Muscle of leg (tissue), 11 donors: ENCODE measurements around the gene TNFRSF19. TPM values are rescaled to one million over a fixed set of nuclear protein-coding genes. Genes with fewer than 3 reads are reported as not detected.

Source experiments
- DNase-seq: peaks from one replicate; pipeline ENCODE4 v3.0.0; 2013
- H3K27ac ChIP-seq: one replicate; pipeline ENCODE4 v1.5.1; 2013; ENCODE audit warnings: mild to moderate bottlenecking, low read length, control low read depth
- H3K27me3 ChIP-seq: one replicate; pipeline ENCODE4 v1.6.1; 2013; ENCODE audit warnings: low read length; ENCODE audit not compliant: control insufficient read depth, insufficient read depth
- H3K36me3 ChIP-seq: one replicate; pipeline ENCODE4 v1.6.1; 2013; ENCODE audit warnings: low read length; ENCODE audit not compliant: control insufficient read depth, insufficient read depth
- H3K4me1 ChIP-seq: one replicate; pipeline ENCODE4 v1.6.1; 2013; ENCODE audit warnings: low read length; ENCODE audit not compliant: control insufficient read depth, insufficient read depth
- H3K4me3 ChIP-seq: one replicate; pipeline ENCODE4 v1.5.1; 2013; ENCODE audit warnings: low read length, control low read depth
- H3K9me3 ChIP-seq: replicated peaks from 2 replicates; pipeline ENCODE4 v1.6.1; 2013; ENCODE audit warnings: low read depth, low read length; ENCODE audit not compliant: control insufficient read depth
- WGBS: methylation state at CpG from one replicate; pipeline ENCODE4 v1.1.5; 2013; ENCODE audit warnings: missing lambda C conversion rate; ENCODE audit not compliant: insufficient coverage; 5-methylcytosine and 5-hydroxymethylcytosine counted together
- polyA plus RNA-seq, 8 donors: library from polyadenylated mRNA; unstranded; fragments of 120-200 nt; gene quantifications; one replicate each; pipeline versions ENCODE4 v1.2.1 to v1.2.3, GENCODE V29; 2013; ENCODE audit warnings: inconsistent platforms in 1 of 8, low replicate concordance in 1 of 8; ENCODE audit not compliant: insufficient read length in 8 of 8, insufficient read depth in 1 of 8
- total RNA-seq: library from RNA; stranded (reverse); fragments of 120-200 nt; gene quantifications from one replicate; pipeline ENCODE4 v1.2.4, GENCODE V29; 2013

The TNFRSF19 gene
- total and polyA plus RNA-seq, 9 donors, result 9.5 to 47.4 (median 13.8) TPM

DNA sequence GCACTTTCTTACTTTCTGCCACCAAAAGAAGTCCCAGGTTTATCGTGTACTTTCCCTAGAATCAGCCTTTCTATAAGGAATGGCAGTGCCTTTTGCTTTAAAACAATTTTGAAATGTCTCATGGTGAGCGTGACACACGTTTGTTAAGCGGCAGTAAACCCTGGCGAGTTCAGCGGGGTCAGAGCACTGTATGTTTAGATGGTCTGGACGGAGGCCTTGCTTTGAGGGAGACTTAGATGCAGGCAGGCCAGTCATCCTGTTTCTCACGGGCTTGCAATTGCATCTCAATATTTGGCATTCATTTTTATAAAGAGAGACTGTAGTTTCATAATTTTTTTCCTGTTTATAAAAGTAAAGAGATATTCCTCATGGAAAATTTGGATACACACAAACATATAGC lies 96.4 kb downstream of the TNFRSF19 start:
- no peak overlapping the region for H3K27ac ChIP-seq
- 62% methylated on average over 6 of the region's 8 CpGs for WGBS
- H3K4me3 ChIP-seq, result no peak overlapping the region
- H3K4me1 ChIP-seq, result no peaks in the 10 kb centered on the region
- H3K9me3 ChIP-seq, result no peaks in the 10 kb centered on the region
- peaks cover 7% of the 10 kb centered on the region for H3K36me3 ChIP-seq
- H3K27me3 ChIP-seq, result no peaks in the 10 kb centered on the region
- DNase-seq, result no peak

GRCh38 chr13:23667750-23668149 lies 97.5 kb downstream of the TNFRSF19 start:
- no peaks in the 10 kb centered on the region for H3K27me3 ChIP-seq
- H3K36me3 ChIP-seq, result peaks cover 7% of the 10 kb centered on the region
- DNase-seq, result no peak
- no peak overlapping the region for H3K27ac ChIP-seq
- no peak overlapping the region for H3K4me3 ChIP-seq
- 76% methylated on average over 3 of the region's 6 CpGs for WGBS
- no peaks in the 10 kb centered on the region for H3K4me1 ChIP-seq
- no peaks in the 10 kb centered on the region for H3K9me3 ChIP-seq

- H3K27ac ChIP-seq, result no peak overlapping the region
- no peaks in the 10 kb centered on the region for H3K27me3 ChIP-seq
- DNase-seq, result no peak
- peaks cover 7% of the 10 kb centered on the region for H3K36me3 ChIP-seq
- no peaks in the 10 kb centered on the region for H3K9me3 ChIP-seq
- H3K4me3 ChIP-seq, result no peak overlapping the region
- H3K4me1 ChIP-seq, result peaks cover 2% of the 10 kb centered on the region
- 64% methylated on average over 7 of the region's 9 CpGs for WGBS
Observed at GRCh38 chr13:23668562-23668961, 98.3 kb downstream of the TNFRSF19 start.

GRCh38 chr13:23670793-23671192 lies 100.6 kb downstream of the TNFRSF19 start:
- no peak for DNase-seq
- H3K27me3 ChIP-seq, result no peaks in the 10 kb centered on the region
- H3K4me1 ChIP-seq, result peaks cover 4% of the 10 kb centered on the region
- no peak overlapping the region for H3K27ac ChIP-seq
- H3K4me3 ChIP-seq, result no peak overlapping the region
- no peaks in the 10 kb centered on the region for H3K9me3 ChIP-seq
- 95% methylated on average over 3 of the region's 7 CpGs for WGBS
- peaks cover 7% of the 10 kb centered on the region for H3K36me3 ChIP-seq

DNA sequence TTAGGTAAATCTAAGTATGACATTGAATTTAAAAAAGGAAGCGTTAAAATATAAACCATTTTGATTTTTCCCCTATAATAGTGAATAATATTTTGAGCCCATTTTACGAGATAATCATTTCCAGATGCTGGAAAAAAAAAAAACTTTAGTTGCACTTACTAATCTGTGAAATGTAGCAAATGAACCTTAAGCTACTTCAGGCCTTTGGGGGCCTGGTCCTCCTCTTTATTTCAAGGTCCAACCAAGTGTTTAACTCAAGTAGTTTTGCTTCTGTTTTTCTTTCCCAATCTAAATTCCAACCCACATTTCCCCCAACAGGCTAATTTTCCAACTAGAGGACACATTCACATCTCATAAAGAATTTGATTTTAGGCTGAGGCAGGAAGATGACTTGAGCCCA lies 101.2 kb downstream of the TNFRSF19 start:
- H3K9me3 ChIP-seq, result no peaks in the 10 kb centered on the region
- H3K27me3 ChIP-seq, result no peaks in the 10 kb centered on the region
- H3K4me3 ChIP-seq, result no peak overlapping the region
- DNase-seq, result peak; percentile 61
- no peak overlapping the region for H3K27ac ChIP-seq
- no CpG with 5 or more reads among the region's 2 CpGs for WGBS
- peaks cover 4% of the 10 kb centered on the region for H3K4me1 ChIP-seq
- H3K36me3 ChIP-seq, result peaks cover 7% of the 10 kb centered on the region

DNA sequence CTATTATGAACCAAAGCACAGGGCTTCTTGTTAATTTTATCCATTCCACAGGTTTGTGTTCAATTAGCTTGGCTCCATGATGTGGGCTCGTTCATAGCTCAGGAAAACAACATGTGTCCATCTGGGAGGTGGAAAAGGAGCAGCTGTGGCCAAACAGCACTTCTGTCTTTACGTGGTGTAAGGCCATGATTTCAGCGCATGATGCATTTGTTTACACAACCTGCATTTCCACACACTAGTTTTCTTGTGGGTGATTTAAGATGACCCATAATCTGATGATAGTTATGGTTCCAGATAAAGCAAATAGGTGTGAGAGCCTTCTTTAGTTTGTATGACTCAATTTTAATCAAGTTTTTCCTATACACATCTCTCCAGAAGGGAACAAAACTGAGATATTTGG lies 101.7 kb downstream of the TNFRSF19 start:
- no CpG with 5 or more reads among the region's 3 CpGs for WGBS
- Histone ChIP-seq H3K36me3 (peaks cover 7% of the 10 kb centered on the region), H3K27ac (no peak overlapping the region), H3K27me3 (no peaks in the 10 kb centered on the region), H3K4me3 (no peak overlapping the region), H3K9me3 (no peaks in the 10 kb centered on the region), H3K4me1 (peaks cover 4% of the 10 kb centered on the region)
- no peak for DNase-seq

DNA sequence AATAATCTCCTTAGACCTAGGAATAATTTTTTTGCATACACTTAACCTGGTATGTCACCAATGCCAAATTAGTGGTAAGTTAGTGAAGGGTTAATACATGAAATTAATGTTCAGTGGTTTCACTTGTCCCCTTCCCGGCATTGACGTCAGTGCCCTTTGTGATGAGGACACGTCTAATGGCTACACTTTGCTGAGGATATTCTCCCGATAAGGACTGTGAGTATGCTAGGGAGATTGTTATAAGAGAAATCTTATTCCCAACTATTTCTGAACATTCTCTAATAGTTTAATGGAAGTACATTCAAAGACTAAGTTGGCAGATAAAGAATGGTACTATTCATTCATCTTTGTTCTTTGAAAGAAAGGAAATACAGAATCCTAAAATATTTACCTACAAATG lies 102.4 kb downstream of the TNFRSF19 start:
- Histone ChIP-seq H3K27ac (no peak overlapping the region), H3K36me3 (peaks cover 7% of the 10 kb centered on the region), H3K4me1 (peaks cover 4% of the 10 kb centered on the region), H3K4me3 (no peak overlapping the region), H3K9me3 (no peaks in the 10 kb centered on the region), H3K27me3 (no peaks in the 10 kb centered on the region)
- WGBS, result no CpG with 5 or more reads among the region's 4 CpGs
- no peak for DNase-seq

DNA sequence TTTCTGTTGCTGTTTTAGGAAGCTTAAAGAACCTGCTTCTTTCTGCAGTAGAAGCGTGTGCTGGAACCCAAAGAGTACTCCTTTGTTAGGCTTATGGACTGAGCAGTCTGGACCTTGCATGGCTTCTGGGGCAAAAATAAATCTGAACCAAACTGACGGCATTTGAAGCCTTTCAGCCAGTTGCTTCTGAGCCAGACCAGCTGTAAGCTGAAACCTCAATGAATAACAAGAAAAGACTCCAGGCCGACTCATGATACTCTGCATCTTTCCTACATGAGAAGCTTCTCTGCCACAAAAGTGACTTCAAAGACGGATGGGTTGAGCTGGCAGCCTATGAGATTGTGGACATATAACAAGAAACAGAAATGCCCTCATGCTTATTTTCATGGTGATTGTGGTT lies 103.1 kb downstream of the TNFRSF19 start:
- H3K27ac ChIP-seq, result no peak overlapping the region
- H3K4me3 ChIP-seq, result no peak overlapping the region
- DNase-seq, result peak; percentile 65
- H3K9me3 ChIP-seq, result no peaks in the 10 kb centered on the region
- H3K27me3 ChIP-seq, result no peaks in the 10 kb centered on the region
- H3K4me1 ChIP-seq, result peaks cover 4% of the 10 kb centered on the region
- WGBS, result 35% methylated on average over 2 of the region's 4 CpGs
- peaks cover 7% of the 10 kb centered on the region for H3K36me3 ChIP-seq

- peaks cover 4% of the 10 kb centered on the region for H3K4me1 ChIP-seq
- no peak overlapping the region for H3K4me3 ChIP-seq
- no peaks in the 10 kb centered on the region for H3K27me3 ChIP-seq
- DNase-seq, result no peak
- H3K36me3 ChIP-seq, result peaks cover 5% of the 10 kb centered on the region
- WGBS, result no CpG with 5 or more reads among the region's 8 CpGs
- no peaks in the 10 kb centered on the region for H3K9me3 ChIP-seq
- H3K27ac ChIP-seq, result no peak overlapping the region
Observed at GRCh38 chr13:23673867-23674605, 103.8 kb downstream of the TNFRSF19 start.

DNA sequence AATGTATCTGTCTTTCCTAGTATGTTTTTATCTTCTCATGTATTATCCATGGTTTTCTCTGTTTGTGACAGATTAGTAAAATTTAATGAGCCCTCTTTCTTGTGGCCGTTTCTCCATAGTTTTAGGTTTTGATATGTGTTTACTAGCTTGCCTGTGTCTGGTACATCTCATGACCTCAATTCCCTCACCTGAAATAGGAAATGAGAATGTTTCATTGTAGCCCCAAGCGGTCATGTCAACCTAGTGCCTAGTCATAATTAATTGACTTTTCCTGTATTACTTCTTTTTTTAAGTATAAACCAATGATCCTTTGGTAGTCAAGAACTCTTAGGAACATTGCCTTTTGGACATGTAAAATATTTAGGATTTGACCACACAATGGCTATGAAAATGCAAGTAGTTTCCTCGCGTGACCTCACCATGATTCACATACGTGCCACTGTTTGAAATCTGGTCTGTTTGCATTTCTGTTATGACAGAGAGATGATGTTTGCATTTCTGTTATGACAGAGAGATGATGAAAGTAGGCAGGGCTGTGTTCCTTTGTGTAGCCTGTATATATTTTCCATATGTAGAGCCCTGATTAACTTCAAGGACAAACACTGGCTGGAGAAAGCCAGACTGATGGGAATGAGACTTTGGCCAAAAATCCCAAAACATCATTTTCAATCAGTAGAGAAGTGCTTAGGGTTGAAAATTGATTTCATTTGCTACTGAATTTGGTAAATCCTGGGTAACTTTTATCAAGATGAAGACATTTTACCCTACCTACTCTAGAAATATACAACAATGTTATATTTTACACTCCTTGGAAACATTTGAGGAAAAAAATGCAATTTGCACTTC lies 104.8 kb downstream of the TNFRSF19 start:
- Histone ChIP-seq H3K36me3 (no peaks in the 10 kb centered on the region), H3K27me3 (no peaks in the 10 kb centered on the region), H3K4me3 (no peak overlapping the region), H3K27ac (no peak overlapping the region), H3K9me3 (no peaks in the 10 kb centered on the region), H3K4me1 (peaks cover 4% of the 10 kb centered on the region)
- WGBS, result 100% methylated on average over 2 of the region's 5 CpGs
- DNase-seq, result no peak
